ENCODE measurements around the gene ZNF630.
"Not testable (repeated sequence)": the region's sequence is repeated elsewhere in the genome, so short reads cannot be mapped to it uniquely, and the experiment has no call there.

The ZNF630 gene
- total RNA-seq, result 3.0 to 4.5 (median 3.1) reads per million in 3 donors

- Histone ChIP-seq H3K9me3 (ENCODE audit: control insufficient read depth, low read length) (no peaks in the 10 kb centered on the region), H3K4me1 (ENCODE audit: control insufficient read depth, insufficient read depth, low read length, poor library complexity, severe bottlenecking) (no peaks in the 10 kb centered on the region)
- peak in 2 of 3 donors; percentile 18 to 26 for DNase-seq
These were observed at the start of gene ZNF630 for GRCh38 chrX:48071064-48071985. Gene ZNF630, minus strand, starts transcription at chrX:48071640. Its CDS starts 4,754 bp downstream, at chrX:48066886.

GRCh38 chrX:48107717-48108116 lies 36.3 kb upstream of the ZNF630 start:
- H3K27me3 ChIP-seq (replicated peaks; ENCODE audit: control insufficient read depth, insufficient read depth, low read length, poor library complexity, severe bottlenecking), result no peaks in the 10 kb centered on the region
- no peaks in the 10 kb centered on the region for H3K4me1 ChIP-seq (ENCODE audit: control insufficient read depth, insufficient read depth, low read length, poor library complexity, severe bottlenecking)
- H3K36me3 ChIP-seq (ENCODE audit: control insufficient read depth, insufficient read depth, low read length), result no peaks in the 10 kb centered on the region
- no peak for DNase-seq
- H3K9me3 ChIP-seq (ENCODE audit: control insufficient read depth, low read length), result no peaks in the 10 kb centered on the region
- no peak overlapping the region for H3K4me3 ChIP-seq (ENCODE audit: insufficient read depth, low read depth, low read length, poor library complexity, severe bottlenecking)
- no peak overlapping the region for H3K27ac ChIP-seq (ENCODE audit: insufficient read depth, low read length, poor library complexity, severe bottlenecking)

More at GRCh38 chrX:48071064-48071985, at the start of gene ZNF630:
- Histone ChIP-seq H3K4me3 (ENCODE audit: insufficient read depth, low read depth, low read length, poor library complexity, severe bottlenecking) (peak within 1 kb of the TSS; percentile 65), H3K27ac (ENCODE audit: insufficient read depth, low read length, poor library complexity, severe bottlenecking) (peak within 1 kb of the TSS; percentile 64), H3K36me3 (ENCODE audit: control insufficient read depth, insufficient read depth, low read length) (no peaks in the 10 kb centered on the region), H3K27me3 (replicated peaks; ENCODE audit: control insufficient read depth, insufficient read depth, low read length, poor library complexity, severe bottlenecking) (no peaks in the 10 kb centered on the region)

- H3K4me1 ChIP-seq (ENCODE audit: control insufficient read depth, insufficient read depth, low read length, poor library complexity, severe bottlenecking), result no peaks in the 10 kb centered on the region
- DNase-seq, result no peak
- H3K9me3 ChIP-seq (ENCODE audit: control insufficient read depth, low read length), result no peaks in the 10 kb centered on the region
- H3K4me3 ChIP-seq (ENCODE audit: insufficient read depth, low read depth, low read length, poor library complexity, severe bottlenecking), result no peak overlapping the region
- no peaks in the 10 kb centered on the region for H3K36me3 ChIP-seq (ENCODE audit: control insufficient read depth, insufficient read depth, low read length)
- no peaks in the 10 kb centered on the region for H3K27me3 ChIP-seq (replicated peaks; ENCODE audit: control insufficient read depth, insufficient read depth, low read length, poor library complexity, severe bottlenecking)
- no peak overlapping the region for H3K27ac ChIP-seq (ENCODE audit: insufficient read depth, low read length, poor library complexity, severe bottlenecking)
These were observed 31.5 kb upstream of the ZNF630 start for GRCh38 chrX:48102874-48103374.

GRCh38 chrX:48101443-48101842 lies 30.0 kb upstream of the ZNF630 start:
- no peaks in the 10 kb centered on the region for H3K9me3 ChIP-seq (ENCODE audit: control insufficient read depth, low read length)
- no peak for DNase-seq
- no peaks in the 10 kb centered on the region for H3K36me3 ChIP-seq (ENCODE audit: control insufficient read depth, insufficient read depth, low read length)
- no peaks in the 10 kb centered on the region for H3K27me3 ChIP-seq (replicated peaks; ENCODE audit: control insufficient read depth, insufficient read depth, low read length, poor library complexity, severe bottlenecking)
- no peak overlapping the region for H3K4me3 ChIP-seq (ENCODE audit: insufficient read depth, low read depth, low read length, poor library complexity, severe bottlenecking)
- H3K4me1 ChIP-seq (ENCODE audit: control insufficient read depth, insufficient read depth, low read length, poor library complexity, severe bottlenecking), result no peaks in the 10 kb centered on the region
- no peak overlapping the region for H3K27ac ChIP-seq (ENCODE audit: insufficient read depth, low read length, poor library complexity, severe bottlenecking)

- H3K36me3 ChIP-seq (ENCODE audit: control insufficient read depth, insufficient read depth, low read length); H3K4me1 ChIP-seq (ENCODE audit: control insufficient read depth, insufficient read depth, low read length, poor library complexity, severe bottlenecking); H3K27me3 ChIP-seq (replicated peaks; ENCODE audit: control insufficient read depth, insufficient read depth, low read length, poor library complexity, severe bottlenecking); H3K27ac ChIP-seq (ENCODE audit: insufficient read depth, low read length, poor library complexity, severe bottlenecking); H3K9me3 ChIP-seq (ENCODE audit: control insufficient read depth, low read length); H3K4me3 ChIP-seq (ENCODE audit: insufficient read depth, low read depth, low read length, poor library complexity, severe bottlenecking); DNase-seq: not testable (repeated sequence)
These were observed 21.1 kb upstream of the ZNF630 start for GRCh38 chrX:48092558-48092957.

- Histone ChIP-seq H3K9me3 (ENCODE audit: control insufficient read depth, low read length) (no peaks in the 10 kb centered on the region), H3K27ac (ENCODE audit: insufficient read depth, low read length, poor library complexity, severe bottlenecking) (no peak overlapping the region), H3K4me1 (ENCODE audit: control insufficient read depth, insufficient read depth, low read length, poor library complexity, severe bottlenecking) (no peaks in the 10 kb centered on the region), H3K27me3 (replicated peaks; ENCODE audit: control insufficient read depth, insufficient read depth, low read length, poor library complexity, severe bottlenecking) (no peaks in the 10 kb centered on the region), H3K4me3 (ENCODE audit: insufficient read depth, low read depth, low read length, poor library complexity, severe bottlenecking) (no peak overlapping the region), H3K36me3 (ENCODE audit: control insufficient read depth, insufficient read depth, low read length) (no peaks in the 10 kb centered on the region)
- DNase-seq, result no peak
These were observed 18.7 kb upstream of the ZNF630 start for GRCh38 chrX:48090123-48090522.

GRCh38 chrX:48086082-48086481 lies 14.6 kb upstream of the ZNF630 start:
- no peak for DNase-seq
- Histone ChIP-seq H3K36me3 (ENCODE audit: control insufficient read depth, insufficient read depth, low read length) (no peaks in the 10 kb centered on the region), H3K4me3 (ENCODE audit: insufficient read depth, low read depth, low read length, poor library complexity, severe bottlenecking) (no peak overlapping the region), H3K9me3 (ENCODE audit: control insufficient read depth, low read length) (no peaks in the 10 kb centered on the region), H3K27me3 (replicated peaks; ENCODE audit: control insufficient read depth, insufficient read depth, low read length, poor library complexity, severe bottlenecking) (no peaks in the 10 kb centered on the region), H3K4me1 (ENCODE audit: control insufficient read depth, insufficient read depth, low read length, poor library complexity, severe bottlenecking) (no peaks in the 10 kb centered on the region), H3K27ac (ENCODE audit: insufficient read depth, low read length, poor library complexity, severe bottlenecking) (no peak overlapping the region)

GRCh38 chrX:48083706-48084105 lies 12.3 kb upstream of the ZNF630 start:
- Histone ChIP-seq H3K36me3 (ENCODE audit: control insufficient read depth, insufficient read depth, low read length) (no peaks in the 10 kb centered on the region), H3K4me3 (ENCODE audit: insufficient read depth, low read depth, low read length, poor library complexity, severe bottlenecking) (no peak overlapping the region), H3K27ac (ENCODE audit: insufficient read depth, low read length, poor library complexity, severe bottlenecking) (no peak overlapping the region), H3K9me3 (ENCODE audit: control insufficient read depth, low read length) (no peaks in the 10 kb centered on the region), H3K27me3 (replicated peaks; ENCODE audit: control insufficient read depth, insufficient read depth, low read length, poor library complexity, severe bottlenecking) (no peaks in the 10 kb centered on the region), H3K4me1 (ENCODE audit: control insufficient read depth, insufficient read depth, low read length, poor library complexity, severe bottlenecking) (no peaks in the 10 kb centered on the region)
- DNase-seq, result no peak

GRCh38 chrX:48083212-48083611 lies 11.8 kb upstream of the ZNF630 start:
- no peaks in the 10 kb centered on the region for H3K27me3 ChIP-seq (replicated peaks; ENCODE audit: control insufficient read depth, insufficient read depth, low read length, poor library complexity, severe bottlenecking)
- H3K27ac ChIP-seq (ENCODE audit: insufficient read depth, low read length, poor library complexity, severe bottlenecking), result no peak overlapping the region
- no peaks in the 10 kb centered on the region for H3K9me3 ChIP-seq (ENCODE audit: control insufficient read depth, low read length)
- no peaks in the 10 kb centered on the region for H3K36me3 ChIP-seq (ENCODE audit: control insufficient read depth, insufficient read depth, low read length)
- no peaks in the 10 kb centered on the region for H3K4me1 ChIP-seq (ENCODE audit: control insufficient read depth, insufficient read depth, low read length, poor library complexity, severe bottlenecking)
- no peak overlapping the region for H3K4me3 ChIP-seq (ENCODE audit: insufficient read depth, low read depth, low read length, poor library complexity, severe bottlenecking)
- DNase-seq, result no peak

- Histone ChIP-seq H3K27me3 (replicated peaks; ENCODE audit: control insufficient read depth, insufficient read depth, low read length, poor library complexity, severe bottlenecking) (no peaks in the 10 kb centered on the region), H3K4me3 (ENCODE audit: insufficient read depth, low read depth, low read length, poor library complexity, severe bottlenecking) (no peak overlapping the region), H3K4me1 (ENCODE audit: control insufficient read depth, insufficient read depth, low read length, poor library complexity, severe bottlenecking) (no peaks in the 10 kb centered on the region), H3K27ac (ENCODE audit: insufficient read depth, low read length, poor library complexity, severe bottlenecking) (no peak overlapping the region), H3K36me3 (ENCODE audit: control insufficient read depth, insufficient read depth, low read length) (no peaks in the 10 kb centered on the region), H3K9me3 (ENCODE audit: control insufficient read depth, low read length) (no peaks in the 10 kb centered on the region)
- no peak for DNase-seq
These were observed 4.9 kb upstream of the ZNF630 start for GRCh38 chrX:48076343-48076742.
